AG04449 (cell line): Measurements from ENCODE around the gene KRT13.

Experiments used
- CTCF ChIA-PET: fragments of 350-600 bp; formaldehyde crosslinking; extraction: SDS; loops from one replicate; lab custom pipeline; 2021; ENCODE audit warnings: antibody characterized with exemption; lab: Yijun Ruan, JAX
- POLR2A ChIA-PET: fragments of 400-600, 350-600 bp; formaldehyde crosslinking; extraction: SDS; loops from one replicate; lab custom pipeline; 2020; ENCODE audit warnings: antibody characterized with exemption, inconsistent platforms; lab: Yijun Ruan, JAX
- DNase-seq: peaks from one replicate; pipeline ENCODE4 v3.0.0-alpha.2; 2010; ENCODE audit warnings: low read depth, low spot score
- H3K4me3 ChIP-seq: 2 replicates; pipeline ENCODE4 v1.5.1; 2011; ENCODE audit warnings: low read depth, mild to moderate bottlenecking, control low read depth, low read length
- CTCF ChIP-seq: IDR thresholded peaks from one replicate; pipeline ENCODE4 v1.5.1; 2011; ENCODE audit warnings: mild to moderate bottlenecking, moderate library complexity, low read length, control low read depth, inconsistent platforms; ENCODE audit not compliant: insufficient read depth; ENCODE audit errors: missing control alignments

KRT13 gene

DNA sequence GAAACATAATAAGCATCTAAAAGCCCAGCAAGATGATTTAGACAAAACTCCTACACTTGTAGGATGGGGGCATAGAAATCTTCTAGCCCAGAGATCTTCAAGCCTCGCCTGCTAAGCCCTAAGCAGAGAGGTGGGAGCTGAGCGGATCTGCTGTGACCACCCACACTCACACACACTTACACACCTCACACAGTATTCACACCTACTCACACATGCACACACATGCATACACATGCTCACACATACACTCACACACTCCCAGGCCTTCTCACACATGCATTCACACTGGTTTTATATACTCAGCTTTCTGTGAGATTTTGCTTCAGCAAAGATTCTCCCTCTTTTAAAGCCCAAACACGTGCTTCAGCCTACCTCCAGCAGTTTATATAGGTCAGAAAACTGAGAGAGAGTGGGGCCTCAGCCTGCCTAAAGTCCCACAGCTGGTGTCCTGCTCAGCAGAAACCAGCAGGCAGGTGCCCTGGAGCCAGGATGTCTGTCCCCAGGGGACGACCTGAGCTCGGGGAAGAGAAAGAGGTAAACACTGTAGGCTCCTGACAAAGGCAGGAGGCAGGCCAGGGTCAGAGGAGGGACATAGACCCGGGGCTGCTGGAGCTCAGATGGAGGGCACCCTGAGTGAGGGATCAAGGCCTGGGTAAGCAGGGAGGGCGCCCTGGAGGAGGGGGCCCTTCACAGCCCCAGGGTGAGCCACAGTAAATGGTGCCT lies 34.7 kb upstream of the KRT13 start:
- CTCF ChIA-PET: interaction anchor here (0.8 to 3.7 kb wide), 8 partner anchors 10 to 923 kb away, joined by 3 to 38 read pairs (median 8); no protein-coding TSS in a partner anchor
- no peak for DNase-seq
- TF ChIP-seq CTCF: no peak
- no peak overlapping the region for H3K4me3 ChIP-seq
- POLR2A ChIA-PET: no interaction called here

- no peak for DNase-seq
- H3K4me3 ChIP-seq: no peak overlapping the region
- ChIA-PET POLR2A (interaction anchor here (0.9 to 1.0 kb wide), 3 partner anchors 9 to 12 kb away, joined by 3 to 6 read pairs (median 3); partner anchors contain the start of gene KRT19), CTCF (interaction anchor here (0.7 to 2.3 kb wide), 6 partner anchors 9 to 124 kb away, joined by 3 to 29 read pairs (median 5); no protein-coding TSS in a partner anchor)
- TF ChIP-seq CTCF: no peak
These were observed 33.7 kb upstream of the KRT13 start for GRCh38 chr17:41539071-41539492.

- no peak overlapping the region for H3K4me3 ChIP-seq
- POLR2A ChIA-PET: interaction anchor here (0.9 to 1.0 kb wide), 3 partner anchors 8 to 12 kb away, joined by 3 to 6 read pairs (median 3); partner anchors contain the start of gene KRT19
- no peak for DNase-seq
- CTCF ChIA-PET: interaction anchor here (0.7 to 2.3 kb wide), 6 partner anchors 9 to 125 kb away, joined by 3 to 29 read pairs (median 5); no protein-coding TSS in a partner anchor
- no peak for TF ChIP-seq CTCF
These were observed 33.2 kb upstream of the KRT13 start for GRCh38 chr17:41538565-41538991.

DNA sequence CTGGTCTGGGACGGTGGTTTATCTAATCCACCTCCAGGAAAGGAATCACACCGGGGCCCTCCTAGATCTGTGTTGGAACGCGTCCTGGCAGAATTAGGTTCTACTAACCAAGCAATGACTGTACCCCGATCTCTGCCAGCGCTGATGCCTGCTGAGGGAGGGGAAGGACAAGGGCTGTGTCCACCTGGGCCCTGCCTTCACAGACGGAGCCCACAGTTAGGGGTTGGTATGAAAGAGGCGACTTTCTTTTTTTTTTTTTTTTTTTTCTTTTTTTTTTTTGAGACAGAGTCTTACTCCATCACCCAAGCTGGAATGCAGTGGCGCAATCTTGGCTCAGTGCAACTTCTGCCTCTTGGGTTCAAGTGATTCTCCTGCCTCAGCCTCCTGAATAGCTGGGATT lies 32.6 kb upstream of the KRT13 start:
- TF ChIP-seq CTCF: no peak
- DNase-seq: no peak
- POLR2A ChIA-PET: interaction anchor here (1.0 kb wide), 2 partner anchors 10 to 11 kb away, joined by 3 to 6 read pairs; partner anchors contain the start of gene KRT19
- no peak overlapping the region for H3K4me3 ChIP-seq
- CTCF ChIA-PET: interaction anchor here (0.8 to 2.3 kb wide), 5 partner anchors 11 to 126 kb away, joined by 3 to 29 read pairs (median 6); no protein-coding TSS in a partner anchor

DNA sequence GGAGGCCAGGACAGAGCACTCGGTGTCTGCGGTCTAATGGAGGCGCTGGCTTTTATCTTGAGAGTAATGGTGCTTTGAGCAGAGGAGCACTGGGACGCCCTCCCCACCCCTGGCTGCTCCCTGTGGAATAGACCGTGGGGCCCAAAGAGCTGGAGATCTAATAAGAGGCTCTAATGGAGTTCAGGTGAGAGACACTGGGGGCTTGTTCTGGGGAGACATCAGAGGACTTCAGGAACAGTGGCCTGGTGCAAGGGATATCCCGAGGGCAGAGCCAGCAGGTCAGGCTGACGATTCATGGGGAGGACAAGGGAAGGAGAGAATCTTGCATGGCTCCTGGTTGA lies 32.2 kb upstream of the KRT13 start:
- no peak overlapping the region for H3K4me3 ChIP-seq
- TF ChIP-seq CTCF: no peak
- POLR2A ChIA-PET: no interaction called here
- CTCF ChIA-PET: interaction anchor here (0.8 to 3.4 kb wide), 5 partner anchors 12 to 126 kb away, joined by 3 to 29 read pairs (median 6); no protein-coding TSS in a partner anchor
- no peak for DNase-seq

DNA sequence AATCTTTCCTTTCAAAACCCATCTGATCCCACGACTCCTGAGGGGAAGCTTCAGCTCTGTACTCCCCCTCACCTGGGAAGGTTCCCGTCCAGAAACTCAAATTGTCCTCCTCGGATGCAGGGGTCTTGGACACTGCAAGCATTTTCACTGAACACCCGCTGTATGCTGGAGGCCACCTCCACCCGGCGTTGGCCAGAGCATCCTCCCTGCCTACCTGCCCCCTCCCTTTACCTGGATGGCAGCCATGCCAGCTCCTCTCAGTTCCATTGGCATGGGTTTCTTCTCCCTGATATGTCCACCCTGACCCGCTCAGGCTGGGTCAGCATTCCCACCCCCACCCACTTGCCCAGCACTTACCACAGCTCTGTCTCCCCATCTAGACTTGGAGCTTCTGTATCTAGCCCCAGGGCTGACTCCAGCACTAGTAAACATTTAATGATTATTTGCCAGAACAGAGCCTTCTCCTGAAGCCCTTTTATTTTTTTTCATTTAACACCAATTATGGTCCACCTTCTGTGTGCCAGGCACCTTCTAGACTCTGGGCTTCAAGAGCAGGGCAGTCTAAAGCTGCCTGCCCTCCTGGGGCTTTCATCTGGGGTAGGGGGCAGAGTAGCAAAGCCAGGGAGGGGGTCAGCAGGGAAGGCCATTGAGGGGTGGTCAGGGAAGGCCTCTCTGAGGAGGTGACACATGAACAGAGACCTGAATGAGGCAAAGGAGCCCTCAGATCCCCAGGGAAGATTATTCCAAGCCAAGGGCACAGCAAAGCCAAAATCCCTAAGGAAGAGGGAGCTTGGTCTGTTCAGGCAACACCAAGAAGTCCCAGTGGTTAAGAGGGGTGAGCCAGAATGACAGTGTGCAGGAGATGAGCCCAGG lies 31.6 kb upstream of the KRT13 start:
- CTCF ChIA-PET: interaction anchor here (0.8 to 3.4 kb wide), 9 partner anchors 12 to 129 kb away, joined by 3 to 29 read pairs (median 4); no protein-coding TSS in a partner anchor
- TF ChIP-seq CTCF: no peak
- no peak for DNase-seq
- H3K4me3 ChIP-seq: no peak overlapping the region
- POLR2A ChIA-PET: no interaction called here
